Stimulated activated CD4-positive, alpha-beta T cell treated with anti-CD3 and anti-CD28 coated beads, Interleukin-2, amount 100 ng/mL, for 4 hours (primary cell): ENCODE results near the gene GRB10.

ENCODE experiments used
- DNase-seq: peaks from one replicate; pipeline ENCODE4 v3.0.0-alpha.2; 2020; ENCODE audit warnings: low read depth

The GRB10 gene

DNA sequence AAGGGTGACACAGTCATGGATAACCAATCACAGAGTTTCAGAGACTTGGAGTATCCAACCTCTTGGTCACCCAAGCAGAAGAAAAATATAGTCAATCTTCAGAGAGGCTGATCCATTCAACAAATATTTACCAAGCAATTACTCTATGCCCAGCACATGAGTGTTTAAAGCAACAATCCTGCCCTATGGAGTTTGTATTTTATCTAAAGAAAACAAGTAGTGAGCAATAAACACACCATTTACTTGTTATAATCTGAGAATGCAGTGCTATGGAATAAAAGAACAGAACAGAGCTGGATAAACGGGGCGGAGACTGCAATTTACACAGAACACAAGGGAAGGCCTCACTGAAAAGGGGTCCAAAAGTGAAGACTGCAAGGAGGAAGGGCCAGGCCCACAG is 63.8 kb downstream of the GRB10 start:
- DNase-seq = no peak

DNA sequence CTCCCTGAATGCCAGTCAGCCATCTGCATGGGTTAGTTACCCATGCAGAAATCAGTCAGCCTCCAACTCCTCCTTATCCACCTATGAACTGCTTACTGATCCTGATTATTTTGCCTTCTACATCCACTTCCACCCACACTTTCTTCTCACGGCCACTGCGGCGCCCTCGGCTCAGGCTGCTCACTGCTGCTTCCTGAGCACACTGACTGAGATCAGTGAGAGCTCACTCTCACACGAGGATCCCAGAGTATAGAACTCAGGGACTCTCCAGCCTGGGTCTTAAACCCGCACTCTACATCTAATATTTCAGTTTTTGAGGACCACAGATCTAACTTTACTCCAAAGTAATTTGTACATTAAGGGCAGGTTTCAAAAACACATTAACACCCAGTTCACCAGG is 64.4 kb downstream of the GRB10 start:
- no peak for DNase-seq

DNA sequence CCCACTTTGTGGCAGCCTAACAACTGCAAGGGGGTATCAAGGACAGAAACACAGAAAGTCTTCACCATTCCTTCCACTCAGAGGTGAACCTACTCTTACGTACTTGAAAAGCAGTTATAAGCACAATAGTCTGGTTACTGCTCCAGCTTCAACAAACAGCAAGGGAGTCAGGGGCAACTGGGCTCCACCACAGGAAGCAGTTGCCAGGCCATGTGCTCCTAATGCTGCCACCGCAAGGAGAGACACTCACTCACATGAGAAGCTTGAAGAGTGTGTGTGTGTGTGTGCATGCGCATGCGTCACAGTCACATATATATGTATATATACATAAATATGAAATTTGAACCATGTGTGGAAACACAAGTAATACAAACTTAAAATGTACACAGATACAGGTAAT is 65.5 kb downstream of the GRB10 start:
- no peak for DNase-seq

DNA sequence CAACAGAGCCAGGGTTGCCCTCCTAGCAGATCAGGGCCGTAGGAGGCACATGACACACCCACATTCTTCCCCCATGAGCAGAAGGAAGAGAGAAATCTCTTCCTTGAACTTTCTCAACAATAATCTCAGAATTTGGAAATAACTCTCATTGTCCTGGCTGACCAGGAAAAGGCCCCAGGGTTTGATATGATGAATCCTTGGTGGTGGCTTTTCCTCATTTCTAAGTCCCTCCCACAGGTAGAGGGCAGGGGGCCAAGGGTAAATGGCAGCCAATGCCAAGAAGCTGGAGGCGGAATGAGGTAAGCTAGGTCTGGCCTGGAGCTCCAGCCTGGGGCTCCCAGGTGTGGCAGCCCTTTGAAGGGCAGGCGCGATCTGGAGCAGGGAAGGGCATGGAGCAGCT is 67.8 kb downstream of the GRB10 start:
- no peak for DNase-seq

DNA sequence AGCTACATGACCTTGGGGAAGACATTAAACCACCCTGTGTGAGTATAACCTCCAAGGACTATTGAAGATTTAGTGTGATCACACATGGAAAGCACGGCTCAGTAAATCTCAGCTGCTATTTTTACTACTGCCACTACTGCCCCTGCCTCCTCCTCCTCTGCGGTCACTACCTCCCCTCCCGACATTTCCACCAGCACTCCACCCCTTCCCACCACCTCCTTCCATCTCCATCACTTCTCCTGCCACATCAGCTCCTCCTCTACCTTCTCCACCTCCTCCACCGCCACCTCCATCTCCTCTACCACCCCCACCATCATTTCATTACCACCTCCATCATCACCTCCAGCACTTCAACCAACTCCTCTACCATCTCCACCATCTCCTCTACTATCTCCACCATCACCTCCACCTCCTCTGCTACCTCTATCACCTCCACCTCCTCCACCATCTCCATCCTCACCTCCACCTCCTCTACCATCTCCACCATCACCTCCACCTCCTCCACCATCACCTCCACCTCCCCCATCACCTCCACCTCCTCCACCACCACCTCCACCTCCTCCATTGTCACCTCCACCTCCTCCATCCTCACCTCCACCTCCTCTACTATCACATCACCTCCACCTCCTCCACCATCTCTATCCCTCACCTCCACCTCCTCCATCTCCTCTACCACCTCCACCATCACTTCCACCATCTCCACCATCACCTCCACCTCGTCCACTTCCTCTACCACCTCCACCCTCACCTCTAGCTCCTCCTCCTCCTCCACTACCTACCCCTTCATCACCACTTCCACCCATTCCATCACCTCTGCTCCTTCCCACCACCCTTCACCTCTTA is 69.4 kb downstream of the GRB10 start:
- DNase-seq = no peak

DNA sequence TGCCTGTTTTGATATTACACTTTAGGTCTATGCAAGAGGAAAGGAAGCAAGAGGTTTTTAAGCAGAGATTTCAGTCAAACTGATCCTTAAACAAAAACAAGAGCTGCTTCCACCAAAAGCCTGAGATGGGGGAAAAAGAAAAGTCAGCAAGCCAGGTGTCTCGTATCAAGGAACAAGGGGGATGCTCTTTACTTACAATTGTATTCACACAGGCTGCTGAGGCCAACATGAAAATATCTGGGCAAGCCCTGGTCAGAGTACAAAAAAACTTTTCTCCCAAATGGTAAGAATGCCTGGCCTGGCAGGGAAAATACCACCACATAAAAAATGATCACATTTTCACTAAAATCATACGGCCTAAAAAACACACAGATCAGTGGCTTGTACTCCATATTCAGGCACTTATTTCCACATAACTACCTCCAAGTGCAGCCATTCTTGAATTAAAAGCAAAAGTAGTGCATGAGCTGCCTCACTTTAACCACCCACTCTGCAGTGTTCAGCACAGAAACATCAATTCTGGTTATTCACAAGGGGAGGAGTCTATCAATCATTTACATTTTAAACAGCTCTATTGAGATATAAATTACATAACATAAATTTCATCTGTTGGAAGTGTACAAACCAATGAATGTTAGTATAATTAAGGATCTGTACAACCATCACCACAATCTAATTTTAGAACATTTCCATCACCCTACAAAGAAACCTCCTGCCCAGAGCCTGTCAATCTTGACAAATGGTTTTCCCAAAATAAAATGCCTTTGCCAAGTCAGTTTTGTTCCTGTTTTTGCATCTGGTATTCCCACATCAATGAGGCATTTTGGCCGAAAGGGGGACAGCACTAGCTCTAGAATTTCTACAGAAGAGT is 70.2 kb downstream of the GRB10 start:
- no peak for DNase-seq

DNA sequence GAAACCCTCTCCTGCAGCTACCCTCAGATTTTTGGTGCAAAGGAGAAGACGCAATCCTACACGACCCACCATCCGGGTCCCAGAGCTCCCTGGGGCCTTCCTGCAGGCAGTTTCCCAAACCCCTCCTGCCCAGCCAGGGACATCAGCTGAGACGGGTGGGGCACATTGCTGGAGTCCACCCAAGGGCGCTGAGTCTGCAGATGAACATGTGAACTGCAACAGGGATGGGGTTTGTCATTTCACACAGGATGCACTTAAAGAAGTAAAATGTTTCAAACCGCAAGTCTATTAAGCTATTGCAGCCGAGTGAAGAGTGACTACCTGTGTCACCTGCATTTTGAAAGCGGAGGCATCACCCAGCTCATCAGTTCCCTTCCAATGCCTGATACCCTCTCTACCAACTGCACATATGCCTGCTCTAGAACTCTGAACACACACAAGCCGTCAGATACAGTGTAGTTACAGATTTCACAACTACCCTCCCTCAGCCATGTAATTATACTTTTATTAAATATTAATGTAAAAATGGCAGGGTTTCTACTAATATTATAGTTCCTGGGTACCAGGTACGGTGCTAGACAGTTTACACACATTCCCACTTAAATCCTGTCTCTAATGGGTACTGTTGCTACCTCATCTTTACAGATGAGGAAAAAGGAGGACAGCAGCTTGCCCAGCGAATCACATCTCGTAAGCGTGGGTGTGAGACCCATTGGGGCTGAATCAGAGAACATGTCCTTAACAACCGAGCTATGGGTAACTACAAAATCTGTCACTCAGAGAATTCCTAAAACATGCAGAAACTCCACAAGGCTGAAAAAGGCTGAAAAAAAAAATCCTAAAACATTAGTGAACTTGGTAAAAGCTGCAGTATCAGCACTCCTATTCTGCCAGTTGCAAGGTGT is 71.2 kb downstream of the GRB10 start:
- DNase-seq = no peak

DNA sequence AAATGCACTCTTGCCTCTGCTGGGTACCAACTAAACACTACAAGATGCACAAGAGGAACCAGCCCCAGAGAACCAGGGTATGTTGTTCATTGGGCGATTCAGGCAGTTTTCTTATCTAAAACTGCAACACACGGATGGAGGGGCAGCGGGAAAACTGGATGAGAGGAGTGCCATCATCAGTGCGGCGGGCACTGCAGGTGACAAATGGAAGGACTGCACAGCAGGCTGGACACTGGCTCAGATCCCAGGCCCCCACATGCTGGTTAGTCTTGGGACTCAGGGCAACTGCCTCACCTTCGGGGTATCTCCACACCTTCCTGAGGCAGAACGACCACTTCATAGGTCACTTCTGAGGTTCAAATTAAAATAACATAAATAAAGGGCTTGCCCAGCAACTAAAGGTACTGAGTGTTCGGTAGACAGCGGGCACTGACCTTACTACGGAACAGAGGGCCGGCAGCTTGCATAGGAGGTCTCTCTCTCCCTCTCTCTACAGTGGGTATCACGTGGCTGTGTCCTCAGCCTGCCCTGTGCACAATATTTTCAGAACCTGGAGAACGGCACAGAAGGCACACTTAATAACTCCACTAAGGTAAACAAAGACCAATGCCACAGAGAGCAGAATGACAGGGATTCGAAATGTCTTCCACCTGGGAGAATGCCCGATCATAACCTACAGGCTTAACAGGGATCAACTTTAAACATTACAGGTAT is 72.1 kb downstream of the GRB10 start:
- DNase-seq = no peak

DNA sequence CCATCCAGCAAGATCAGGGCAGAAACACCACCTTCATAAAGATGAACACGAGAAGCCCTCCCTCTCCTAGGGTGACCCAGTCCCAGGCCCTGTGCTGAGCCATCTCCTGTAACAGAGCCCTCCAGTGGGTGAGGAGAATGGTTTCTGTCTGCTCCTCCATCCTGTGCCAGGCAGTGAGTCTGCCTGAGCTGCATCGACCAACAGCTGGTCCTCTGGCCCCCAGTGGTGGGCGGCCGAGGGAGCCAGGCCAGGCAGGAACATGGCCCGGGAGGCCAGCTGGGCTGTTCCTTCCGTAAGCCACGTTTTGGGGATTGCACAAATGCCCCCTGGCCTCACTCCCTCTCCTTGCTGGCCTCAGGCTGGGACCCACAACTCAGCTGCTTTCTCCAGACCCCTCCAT is 73.5 kb downstream of the GRB10 start:
- DNase-seq = no peak

DNA sequence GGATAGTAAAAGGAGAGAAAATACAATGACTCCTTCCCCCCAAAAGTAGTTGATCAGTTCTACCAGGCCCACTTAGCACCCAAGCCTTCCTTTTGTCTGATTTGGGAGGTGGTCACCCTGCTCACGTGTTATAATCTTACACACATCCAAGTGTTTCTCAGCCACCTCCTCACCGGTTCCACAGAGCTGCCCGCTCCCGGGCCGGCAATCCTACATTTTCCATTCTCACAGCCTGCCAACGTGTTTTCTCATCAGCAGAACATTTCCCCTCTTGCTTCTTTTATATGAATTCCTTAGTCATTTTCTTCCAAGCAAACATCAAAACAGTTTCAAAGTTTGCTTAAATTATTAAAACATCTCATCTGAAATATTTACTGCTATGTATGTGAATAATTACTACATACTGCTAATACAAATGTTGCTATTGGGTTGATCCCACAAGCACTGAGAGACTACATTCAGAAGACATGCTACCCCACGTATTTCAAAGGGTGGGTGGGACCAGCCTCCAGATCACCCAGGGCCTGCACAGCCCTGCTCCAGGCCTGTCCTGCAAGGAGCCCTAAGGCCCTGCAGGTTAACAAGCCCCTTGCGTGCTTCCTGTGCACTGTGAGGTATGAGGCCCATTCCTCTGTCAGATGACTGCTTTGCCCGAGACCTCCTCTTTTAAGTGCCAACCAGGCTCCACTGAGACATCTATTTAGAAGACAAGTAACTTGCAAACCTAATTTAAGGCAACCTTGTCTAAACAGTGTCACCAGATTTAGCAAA is 75.3 kb downstream of the GRB10 start:
- DNase-seq = no peak

DNA sequence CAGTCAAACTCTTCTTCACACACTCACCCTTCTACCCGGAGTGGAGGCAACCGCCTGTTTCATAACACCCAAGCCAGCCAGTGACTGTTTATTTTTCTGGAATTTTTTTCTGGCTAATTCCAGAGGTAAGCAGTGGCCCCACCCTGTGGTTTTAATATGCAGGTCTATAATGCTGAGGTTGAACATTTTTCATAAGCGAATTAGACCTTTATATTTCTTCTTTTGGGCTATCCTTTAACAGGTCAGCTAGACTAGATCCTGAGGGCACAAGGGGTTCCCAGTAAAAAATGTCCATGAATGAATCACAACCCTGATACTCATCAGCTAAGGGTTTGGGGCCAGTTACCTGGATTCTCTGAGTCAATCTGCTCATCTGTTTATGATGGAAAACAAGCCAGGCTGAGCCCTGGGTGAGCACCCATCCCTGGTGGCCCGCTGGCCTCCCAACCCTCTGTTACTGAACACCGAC is 76.2 kb downstream of the GRB10 start:
- no peak for DNase-seq

DNA sequence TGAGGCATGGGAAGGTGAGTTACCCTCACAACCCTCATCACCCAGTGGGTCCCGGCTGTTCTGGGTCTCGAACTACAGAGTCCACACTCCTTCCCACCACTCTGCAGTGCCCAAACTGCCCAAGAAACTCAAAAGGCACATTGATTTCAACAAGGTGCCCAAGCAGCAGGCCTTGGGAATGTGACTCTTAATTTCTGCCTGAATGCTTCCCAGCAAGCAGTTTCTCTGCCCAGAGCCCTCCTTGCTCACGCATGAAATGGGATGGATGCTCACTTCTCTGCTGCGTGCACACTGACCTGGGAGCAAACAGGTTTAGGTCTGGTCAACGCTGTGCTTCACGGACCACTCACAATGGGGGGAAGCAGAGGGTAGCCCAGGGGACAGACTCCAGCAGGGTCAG is 77.9 kb downstream of the GRB10 start:
- no peak for DNase-seq

DNA sequence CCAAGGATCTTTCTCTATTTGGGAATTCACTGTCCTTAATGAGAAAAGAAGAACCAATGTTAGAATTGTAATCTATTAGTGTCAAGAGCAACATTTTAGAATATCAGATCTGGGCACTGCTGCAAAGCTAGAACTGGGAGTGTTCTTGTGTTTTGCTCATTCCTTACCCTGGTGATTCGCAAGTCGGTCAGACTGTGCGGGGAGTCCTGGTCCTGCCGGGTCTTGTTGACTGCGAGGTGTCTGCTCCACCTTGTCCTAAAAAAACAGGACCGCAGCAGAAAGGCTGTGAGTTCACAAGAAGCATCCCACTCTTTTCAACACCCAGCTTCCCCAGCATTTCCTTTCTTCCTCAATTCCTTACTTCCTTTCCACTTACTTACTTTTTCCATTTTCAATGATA is 79.0 kb downstream of the GRB10 start:
- no peak for DNase-seq

DNA sequence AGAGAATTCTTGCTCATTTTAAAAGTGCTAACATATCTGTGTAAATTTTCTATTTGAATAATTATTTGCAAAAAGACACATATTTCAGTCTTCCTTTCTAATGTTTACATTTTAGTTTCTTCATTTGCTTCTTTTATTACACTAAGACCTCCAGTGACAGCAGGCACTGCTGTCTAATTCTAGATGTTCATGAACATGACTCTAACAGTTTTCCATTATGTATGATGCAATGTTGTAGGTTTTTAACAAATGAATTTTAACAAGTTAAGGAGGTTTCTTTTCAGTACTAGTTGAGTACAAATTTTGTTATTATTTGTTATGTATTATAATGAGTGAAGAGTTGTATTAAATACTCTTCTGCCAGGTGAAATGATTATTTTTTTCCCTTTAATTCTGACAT is 83.6 kb downstream of the GRB10 start:
- DNase-seq = no peak

DNA sequence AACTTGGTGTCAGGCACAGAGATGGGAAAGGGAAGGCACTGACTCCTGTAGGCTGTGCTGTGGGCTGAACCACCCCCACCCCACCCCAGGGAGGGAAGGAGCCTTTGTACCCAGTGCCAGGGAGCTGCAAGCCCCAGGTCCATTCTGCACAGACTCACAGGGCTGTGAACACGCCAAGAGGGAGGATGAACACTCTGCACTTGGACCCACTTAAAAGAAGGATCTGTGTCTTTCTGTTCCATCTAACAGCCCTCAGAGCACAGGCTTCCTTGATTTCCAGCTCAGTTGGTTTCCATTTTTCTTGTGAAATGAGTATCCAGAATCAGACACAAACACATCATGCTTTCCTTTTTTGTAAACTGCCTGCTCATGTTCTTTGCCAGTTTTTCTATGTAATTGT is 84.9 kb downstream of the GRB10 start:
- no peak for DNase-seq

DNA sequence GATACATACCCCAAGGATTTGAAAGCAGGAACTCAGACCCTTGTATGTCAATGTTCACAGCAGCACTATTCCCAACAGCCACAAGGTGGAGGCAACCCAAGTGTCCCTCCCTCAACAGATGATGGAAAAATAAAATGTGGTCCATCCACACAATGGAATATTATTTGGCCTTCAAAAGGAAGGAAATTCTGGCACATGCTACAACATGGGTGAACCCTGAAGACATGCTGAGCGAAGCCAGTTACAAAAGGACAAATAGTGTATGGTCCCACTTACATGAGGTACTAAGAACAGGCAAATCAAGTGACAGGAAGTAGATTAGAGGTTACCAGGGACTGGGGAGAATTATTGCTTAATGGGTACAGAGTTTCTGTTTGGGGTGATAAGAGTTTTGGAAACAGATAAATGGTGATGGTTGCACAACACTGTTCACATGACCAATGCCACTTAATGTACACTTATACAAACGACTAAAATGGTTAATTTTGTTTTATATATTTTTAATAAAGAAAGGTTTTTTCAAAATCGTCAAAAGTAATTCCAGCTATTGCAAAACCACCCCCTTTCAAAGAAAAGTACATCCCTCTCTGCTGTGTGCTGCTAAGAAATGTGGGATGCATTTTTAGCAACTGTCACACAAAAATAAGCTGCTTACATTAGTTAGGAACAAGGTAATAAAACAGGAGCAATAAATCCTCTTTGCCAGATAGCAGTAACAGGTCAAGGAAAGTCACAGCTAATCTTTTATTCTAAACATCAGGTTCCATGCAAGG is 85.7 kb downstream of the GRB10 start:
- no peak for DNase-seq

DNA sequence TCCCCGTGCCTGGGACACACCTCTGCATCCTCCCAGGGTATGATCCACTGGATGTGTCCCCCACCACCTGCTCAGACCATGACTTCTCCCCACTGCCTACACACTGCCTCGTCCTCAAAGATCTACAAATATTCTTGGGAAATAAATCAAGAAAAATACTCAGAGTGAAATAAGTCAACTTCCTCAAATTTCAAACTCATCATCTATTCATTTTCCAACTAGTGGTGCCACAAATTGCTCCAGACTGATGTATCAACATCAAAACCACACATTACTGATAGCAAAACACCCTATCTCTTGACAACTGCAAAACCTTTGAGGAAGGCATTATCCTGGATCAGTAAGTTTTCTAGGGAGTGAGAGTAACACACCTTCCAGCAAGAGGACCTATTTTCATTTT is 87.7 kb downstream of the GRB10 start:
- no peak for DNase-seq

DNA sequence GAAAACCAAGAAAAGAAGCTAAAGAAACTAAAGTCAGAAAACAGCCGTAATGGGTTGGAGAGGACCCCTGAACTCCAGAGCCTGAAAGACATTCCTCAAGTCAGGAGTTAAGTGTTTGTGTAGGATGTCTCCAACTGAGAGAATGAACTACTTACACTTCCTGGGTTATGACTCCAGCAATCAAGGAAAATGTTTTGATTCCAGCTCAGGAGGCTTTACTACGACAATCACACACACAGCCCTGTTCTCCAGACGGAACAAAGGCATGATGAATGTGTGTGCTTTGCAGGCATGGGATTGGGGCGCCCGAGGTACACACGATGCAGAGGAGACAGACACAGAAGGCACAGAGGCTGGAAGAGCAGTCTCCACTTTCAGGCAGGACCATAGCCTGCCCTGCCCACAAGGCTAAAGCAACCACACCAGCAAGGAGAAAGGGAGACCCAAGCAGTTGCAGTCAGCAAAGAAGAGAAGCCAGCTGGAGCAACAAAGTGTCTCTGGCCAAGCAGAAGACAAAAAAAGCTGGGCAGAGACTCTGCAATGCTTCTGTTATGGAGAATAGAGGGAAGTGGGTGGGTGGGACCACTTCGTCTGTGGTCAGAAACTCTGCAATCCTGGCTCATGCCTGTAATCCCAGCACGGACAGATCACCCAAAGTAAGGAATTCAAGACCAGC is 89.1 kb downstream of the GRB10 start:
- no peak for DNase-seq

DNA sequence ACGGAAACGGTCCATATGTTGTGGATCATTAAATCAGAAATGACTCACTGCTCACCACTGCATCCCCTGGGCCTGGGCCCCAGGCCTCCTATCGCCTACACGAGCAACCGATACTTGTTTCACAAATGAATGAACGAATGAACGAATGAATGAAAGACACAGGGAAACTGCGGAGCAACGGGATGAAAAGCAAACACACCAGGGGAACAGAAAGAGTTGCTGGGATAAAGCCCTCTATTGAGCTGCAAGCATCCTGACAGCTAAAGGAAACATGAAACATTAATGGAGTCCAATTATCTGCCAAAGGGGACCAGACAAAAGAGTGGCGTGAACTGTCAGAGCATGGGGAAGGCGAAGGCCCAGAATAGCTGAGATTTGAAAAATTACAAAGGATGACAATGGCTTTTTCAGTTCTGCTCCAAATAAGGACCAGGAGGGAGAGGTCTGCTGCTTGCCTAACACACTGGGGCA is 92.1 kb downstream of the GRB10 start:
- no peak for DNase-seq
